IPS-15b (cell line): ENCODE measurements around the gene SLC15A3.

Experiments
- H3K27me3 ChIP-seq: one replicate; pipeline ENCODE4 v1.6.1; 2013; ENCODE audit warnings: low read length; ENCODE audit not compliant: control insufficient read depth, insufficient read depth
- H3K36me3 ChIP-seq: one replicate; pipeline ENCODE4 v1.6.1; 2013; ENCODE audit warnings: low read length; ENCODE audit not compliant: control insufficient read depth, insufficient read depth
- H3K4me1 ChIP-seq: one replicate; pipeline ENCODE4 v1.6.1; 2013; ENCODE audit warnings: mild to moderate bottlenecking, low read length; ENCODE audit not compliant: control insufficient read depth, insufficient read depth
- H3K4me3 ChIP-seq: one replicate; pipeline ENCODE4 v1.5.1; 2013; ENCODE audit warnings: low read depth, low read length
- H3K9ac ChIP-seq: one replicate; pipeline ENCODE4 v1.6.1; 2013; ENCODE audit warnings: low read depth, mild to moderate bottlenecking, low read length
- H3K9me3 ChIP-seq: one replicate; pipeline ENCODE4 v1.6.1; 2013; ENCODE audit warnings: mild to moderate bottlenecking, low read length; ENCODE audit not compliant: control insufficient read depth, insufficient read depth

SLC15A3 gene

GRCh38 chr11:60942219-60942618, 9.8 kb downstream of the SLC15A3 start:
- Histone ChIP-seq H3K36me3 (peaks cover 1% of the 10 kb centered on the region), H3K4me1 (no peaks in the 10 kb centered on the region), H3K9ac (no peak overlapping the region), H3K9me3 (no peaks in the 10 kb centered on the region), H3K27me3 (no peaks in the 10 kb centered on the region), H3K4me3 (no peak overlapping the region)

GRCh38 chr11:60941371-60942119, 10.4 kb downstream of the SLC15A3 start:
- H3K36me3 ChIP-seq, result peaks cover 6% of the 10 kb centered on the region
- H3K4me1 ChIP-seq, result no peaks in the 10 kb centered on the region
- no peaks in the 10 kb centered on the region for H3K27me3 ChIP-seq
- no peak overlapping the region for H3K4me3 ChIP-seq
- no peak overlapping the region for H3K9ac ChIP-seq
- no peaks in the 10 kb centered on the region for H3K9me3 ChIP-seq

DNA sequence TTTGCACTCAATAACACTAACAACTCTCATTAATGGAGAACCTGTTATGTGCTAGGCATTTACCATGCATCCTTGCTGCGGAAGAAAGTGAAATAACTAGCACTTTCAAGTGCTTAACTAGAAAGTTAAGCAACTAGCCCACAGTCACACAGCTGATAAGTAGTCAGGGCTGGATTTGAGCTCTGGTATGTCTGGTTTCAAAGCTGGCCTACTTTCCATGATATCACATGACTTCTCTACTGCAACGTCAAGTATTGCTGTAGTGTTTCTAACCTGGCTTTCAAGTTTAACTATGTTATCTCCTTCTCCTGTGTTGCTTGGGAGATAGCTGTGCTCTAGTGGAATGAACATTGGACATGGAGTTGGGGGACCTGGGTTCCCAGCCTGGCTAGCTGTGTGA, 12.1 kb downstream of the SLC15A3 start:
- Histone ChIP-seq H3K27me3 (no peaks in the 10 kb centered on the region), H3K36me3 (peaks cover 12% of the 10 kb centered on the region)

GRCh38 chr11:60939301-60939700, 12.7 kb downstream of the SLC15A3 start:
- no peak overlapping the region for H3K4me3 ChIP-seq
- H3K9me3 ChIP-seq, result no peaks in the 10 kb centered on the region
- peaks cover 12% of the 10 kb centered on the region for H3K36me3 ChIP-seq
- no peak overlapping the region for H3K9ac ChIP-seq
- H3K4me1 ChIP-seq, result no peaks in the 10 kb centered on the region
- no peaks in the 10 kb centered on the region for H3K27me3 ChIP-seq

More for the DNA sequence above, 12.1 kb downstream of the SLC15A3 start:
- H3K4me1 ChIP-seq, result no peaks in the 10 kb centered on the region
- H3K9me3 ChIP-seq, result no peaks in the 10 kb centered on the region
- H3K4me3 ChIP-seq, result no peak overlapping the region
- no peak overlapping the region for H3K9ac ChIP-seq

- Histone ChIP-seq H3K9ac (no peak overlapping the region), H3K4me3 (no peak overlapping the region), H3K9me3 (no peaks in the 10 kb centered on the region), H3K27me3 (no peaks in the 10 kb centered on the region), H3K4me1 (no peaks in the 10 kb centered on the region), H3K36me3 (peaks cover 18% of the 10 kb centered on the region)
Measured at GRCh38 chr11:60938500-60938899, 13.5 kb downstream of the SLC15A3 start.

DNA sequence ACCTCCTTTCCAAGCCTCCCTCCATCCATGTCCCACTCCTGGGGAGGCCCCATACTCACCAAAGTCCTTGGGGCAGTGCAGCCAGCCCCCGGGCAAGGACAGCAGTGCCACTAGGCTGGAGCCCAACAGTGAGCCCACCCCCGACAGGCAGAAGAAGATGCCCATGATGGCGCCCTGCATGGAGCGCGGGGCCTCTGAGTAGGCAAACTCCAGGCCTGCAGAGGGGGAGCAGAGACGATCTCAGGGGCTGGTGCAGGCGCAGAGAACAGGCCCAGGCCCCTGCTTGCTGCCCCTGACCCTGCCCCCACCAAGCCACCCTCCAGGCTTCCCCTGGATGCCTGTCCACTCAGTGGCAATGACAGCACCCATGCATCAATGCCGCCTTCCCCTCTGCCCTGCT, 14.2 kb downstream of the SLC15A3 start:
- Histone ChIP-seq H3K4me1 (no peaks in the 10 kb centered on the region), H3K36me3 (peaks cover 19% of the 10 kb centered on the region), H3K27me3 (no peaks in the 10 kb centered on the region), H3K9me3 (no peaks in the 10 kb centered on the region), H3K9ac (no peak overlapping the region), H3K4me3 (no peak overlapping the region)

DNA sequence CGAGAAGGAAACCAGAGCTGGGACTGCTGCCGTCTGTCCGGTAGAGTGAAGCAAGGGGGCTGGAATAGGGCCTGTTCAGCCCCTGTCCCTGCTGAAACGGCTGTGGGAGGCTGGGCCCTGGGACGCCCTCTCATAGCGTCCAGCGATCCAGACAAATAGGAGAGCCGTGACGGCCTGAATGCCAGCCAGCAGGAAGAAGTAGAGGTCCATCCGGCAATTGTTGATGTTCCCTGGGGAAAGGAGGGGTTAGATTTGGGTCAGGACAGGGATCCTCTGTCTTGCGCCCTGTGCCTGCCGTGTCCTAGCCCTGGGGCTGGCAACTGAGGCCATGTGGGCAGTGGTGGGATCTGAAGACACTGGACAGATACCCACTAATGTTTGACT, 14.8 kb downstream of the SLC15A3 start:
- no peak overlapping the region for H3K9ac ChIP-seq
- H3K27me3 ChIP-seq, result no peaks in the 10 kb centered on the region
- H3K36me3 ChIP-seq, result peaks cover 19% of the 10 kb centered on the region

DNA sequence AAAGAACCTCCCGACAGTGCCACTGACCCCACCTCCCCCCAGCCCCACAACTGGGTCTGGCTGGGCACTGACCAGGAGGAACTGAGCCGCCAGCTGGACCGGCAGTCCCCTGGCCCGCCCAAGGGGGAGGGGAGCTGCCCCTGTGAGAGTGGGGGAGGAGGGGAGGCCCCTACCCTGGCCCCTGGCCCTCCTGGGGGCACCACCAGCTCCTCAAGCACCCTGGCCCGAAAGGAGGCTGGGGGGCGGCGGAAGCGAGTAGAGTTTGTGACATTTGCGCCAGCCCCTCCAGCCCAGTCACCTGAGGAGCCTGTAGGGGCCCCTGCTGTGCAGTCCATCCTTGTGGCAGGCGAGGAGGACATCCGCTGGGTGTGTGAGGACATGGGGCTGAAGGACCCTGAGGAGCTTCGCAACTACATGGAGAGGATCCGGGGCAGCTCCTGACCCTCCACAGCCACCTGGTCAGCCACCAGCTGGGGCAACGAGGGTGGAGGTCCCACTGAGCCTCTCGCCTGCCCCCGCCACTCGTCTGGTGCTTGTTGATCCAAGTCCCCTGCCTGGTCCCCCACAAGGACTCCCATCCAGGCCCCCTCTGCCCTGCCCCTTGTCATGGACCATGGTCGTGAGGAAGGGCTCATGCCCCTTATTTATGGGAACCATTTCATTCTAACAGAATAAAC, 15.4 kb downstream of the SLC15A3 start:
- H3K27me3 ChIP-seq, result no peaks in the 10 kb centered on the region
- H3K36me3 ChIP-seq, result peaks cover 24% of the 10 kb centered on the region
- no peak overlapping the region for H3K4me3 ChIP-seq
- H3K9ac ChIP-seq, result no peak overlapping the region
- H3K4me1 ChIP-seq, result peaks cover 3% of the 10 kb centered on the region
- no peaks in the 10 kb centered on the region for H3K9me3 ChIP-seq

More for the DNA sequence above, 14.8 kb downstream of the SLC15A3 start:
- Histone ChIP-seq H3K4me3 (no peak overlapping the region), H3K4me1 (peaks cover 3% of the 10 kb centered on the region), H3K9me3 (no peaks in the 10 kb centered on the region)

GRCh38 chr11:60935676-60936442, 16.1 kb downstream of the SLC15A3 start:
- Histone ChIP-seq H3K9me3 (no peaks in the 10 kb centered on the region), H3K4me1 (peaks cover 3% of the 10 kb centered on the region), H3K4me3 (no peak overlapping the region), H3K27me3 (no peaks in the 10 kb centered on the region), H3K9ac (no peak overlapping the region), H3K36me3 (peaks cover 25% of the 10 kb centered on the region)

- H3K4me1 ChIP-seq, result peaks cover 3% of the 10 kb centered on the region
- no peaks in the 10 kb centered on the region for H3K9me3 ChIP-seq
- H3K27me3 ChIP-seq, result no peaks in the 10 kb centered on the region
- no peak overlapping the region for H3K4me3 ChIP-seq
- H3K36me3 ChIP-seq, result peaks cover 25% of the 10 kb centered on the region
- no peak overlapping the region for H3K9ac ChIP-seq
Measured at GRCh38 chr11:60934790-60935605, 17.0 kb downstream of the SLC15A3 start.

DNA sequence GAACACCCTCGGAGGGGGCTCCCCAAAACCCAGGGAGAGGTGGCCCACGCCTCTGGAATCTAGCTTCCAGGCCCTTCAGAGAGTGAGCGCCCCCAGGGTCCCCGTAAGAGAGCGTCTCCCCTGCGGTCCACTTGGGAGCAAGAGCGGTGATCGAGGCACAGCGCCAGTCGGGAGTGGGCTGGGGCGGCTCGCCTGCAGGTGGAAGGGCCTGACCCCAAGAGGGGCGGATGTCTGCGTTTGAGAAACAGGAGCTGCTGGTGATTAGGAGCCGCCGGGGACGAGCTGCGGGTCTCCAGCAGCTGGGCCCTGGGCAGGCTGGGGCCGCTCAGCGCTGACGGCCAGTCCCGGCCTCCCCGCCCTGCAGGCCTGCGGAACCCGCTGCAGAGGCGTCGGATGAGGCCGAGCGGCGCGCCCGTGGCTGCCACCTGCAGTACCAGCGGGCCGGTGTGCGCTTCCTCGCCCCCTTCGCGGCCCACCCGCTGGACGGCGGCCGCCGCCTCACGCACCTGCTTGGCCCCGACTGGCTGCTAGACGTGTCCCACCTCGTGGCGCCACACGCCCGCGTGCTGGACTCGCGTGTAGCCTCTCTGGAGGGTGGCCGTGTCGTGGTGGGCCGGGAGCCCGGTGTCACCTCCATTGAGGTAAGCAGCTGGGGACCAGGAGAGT, 17.7 kb downstream of the SLC15A3 start:
- Histone ChIP-seq H3K9ac (no peak overlapping the region), H3K36me3 (peaks cover 27% of the 10 kb centered on the region), H3K27me3 (no peaks in the 10 kb centered on the region), H3K4me3 (no peak overlapping the region), H3K9me3 (no peaks in the 10 kb centered on the region), H3K4me1 (peaks cover 3% of the 10 kb centered on the region)
